ENCODE measurements around the gene GNAT2.

The GNAT2 gene

DNA sequence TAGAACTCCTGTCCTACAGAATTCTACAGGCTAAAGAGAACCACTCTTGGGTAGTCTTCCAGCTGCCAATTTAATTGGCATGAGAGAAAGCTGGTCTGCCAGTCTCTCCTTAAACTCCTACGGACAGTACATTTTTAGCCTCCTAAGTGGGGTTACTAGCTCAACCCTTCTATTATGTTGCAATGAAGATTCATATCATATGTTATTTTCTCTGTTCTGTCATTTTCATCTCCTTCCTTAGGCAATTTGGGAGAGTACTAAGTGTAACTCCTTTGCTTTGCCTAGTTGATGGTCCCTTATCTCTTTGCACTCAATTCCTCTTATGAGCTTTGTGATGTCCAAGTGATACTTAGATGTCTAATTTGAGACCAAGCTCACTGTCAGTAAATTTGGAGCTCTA, 14.0 kb downstream of the GNAT2 start:
- no peak for DNase-seq

- no peak for DNase-seq
Measured at GRCh38 chr1:109603229-109603628, 16.2 kb downstream of the GNAT2 start.

GRCh38 chr1:109598655-109599054, 20.8 kb downstream of the GNAT2 start:
- peak in 1 of 2 experiments; percentile 39 for DNase-seq

GRCh38 chr1:109598156-109598555, 21.3 kb downstream of the GNAT2 start:
- no peak for DNase-seq

- no peak for DNase-seq
Measured at GRCh38 chr1:109595531-109595930, 23.9 kb downstream of the GNAT2 start.

DNA sequence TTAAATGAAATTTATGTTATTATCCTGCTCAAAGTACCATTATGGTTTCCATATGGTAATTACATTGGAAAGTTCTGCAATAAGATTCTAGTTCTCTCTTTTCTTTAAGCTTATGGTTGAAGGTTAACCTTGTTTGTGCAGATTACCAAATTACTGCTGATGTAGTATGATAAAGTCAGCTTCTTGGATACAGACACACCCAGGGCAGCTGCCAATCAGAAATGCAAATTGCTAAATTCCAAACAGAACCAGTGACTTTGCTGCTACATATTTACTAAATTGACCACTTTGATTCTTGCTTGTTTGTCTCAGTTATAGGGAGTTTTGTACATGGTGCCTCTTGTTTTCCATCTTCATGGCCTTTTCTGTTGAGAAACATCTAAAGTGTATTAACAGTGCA, 26.5 kb downstream of the GNAT2 start:
- DNase-seq: no peak

- no peak for DNase-seq
Measured at GRCh38 chr1:109589679-109590078, 29.7 kb downstream of the GNAT2 start.

GRCh38 chr1:109589177-109589576, 30.2 kb downstream of the GNAT2 start:
- DNase-seq: no peak

- no peak for DNase-seq
Measured at GRCh38 chr1:109586055-109586454, 33.4 kb downstream of the GNAT2 start.

DNA sequence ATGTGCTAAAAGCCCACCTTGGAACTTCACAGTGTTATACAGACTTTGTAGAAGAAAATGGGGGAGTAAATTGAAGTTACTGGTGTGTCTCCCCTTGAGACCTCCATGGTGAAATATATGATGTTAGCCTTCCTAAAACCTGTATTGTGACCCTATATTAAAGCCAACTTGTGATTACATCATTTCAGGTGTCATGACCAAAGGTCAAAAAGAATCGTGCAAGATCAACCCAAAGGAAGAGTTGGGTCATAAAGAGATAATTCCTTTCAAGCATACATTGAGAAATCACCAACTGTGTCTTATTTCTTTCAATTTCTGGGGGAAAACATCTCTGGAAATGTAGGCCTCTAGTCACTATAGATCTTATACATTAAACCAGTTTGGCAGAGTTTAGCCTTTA, 34.6 kb downstream of the GNAT2 start:
- DNase-seq: no peak

- DNase-seq: no peak
Measured at GRCh38 chr1:109582021-109582420, 37.4 kb downstream of the GNAT2 start.

DNA sequence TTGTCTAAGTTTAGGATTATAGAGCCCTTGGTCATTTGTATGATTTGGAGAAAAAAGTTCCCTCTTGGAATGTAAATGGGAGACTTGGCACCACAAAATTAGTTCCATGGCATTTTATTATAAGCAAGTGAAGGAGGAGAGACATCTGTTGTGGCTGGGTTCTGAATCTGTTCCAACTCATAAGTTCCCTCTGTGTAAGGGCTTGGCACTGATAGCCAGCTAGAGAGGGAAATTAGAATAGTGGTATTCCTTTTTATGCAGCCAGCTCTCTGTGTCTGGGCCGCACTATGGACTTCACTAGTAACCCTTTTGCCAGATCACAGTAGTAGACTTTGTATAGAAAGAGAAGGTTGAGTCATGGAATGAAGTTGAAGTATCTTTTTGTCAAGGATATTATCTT, 39.9 kb downstream of the GNAT2 start:
- DNase-seq: no peak

DNA sequence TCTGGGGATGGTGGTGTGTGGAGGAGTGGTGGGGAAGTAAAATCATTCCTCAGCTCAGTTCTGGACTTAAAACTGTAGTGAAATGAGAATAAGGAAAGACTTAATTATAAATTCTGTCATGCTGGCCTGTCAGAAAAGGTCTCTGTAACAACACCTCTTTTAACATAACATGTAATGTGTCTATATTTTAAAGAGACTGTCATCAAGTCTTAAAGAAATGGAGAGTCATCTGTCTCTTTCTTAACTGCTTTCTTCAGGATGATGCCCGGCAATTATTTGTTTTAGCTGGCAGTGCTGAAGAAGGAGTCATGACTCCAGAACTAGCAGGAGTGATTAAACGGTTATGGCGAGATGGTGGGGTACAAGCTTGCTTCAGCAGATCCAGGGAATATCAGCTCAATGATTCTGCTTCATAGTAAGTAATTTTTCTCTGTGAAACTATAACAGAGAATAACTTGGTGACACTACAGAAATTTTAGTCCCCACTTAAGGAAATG, 40.4 kb downstream of the GNAT2 start:
- no peak for DNase-seq

DNA sequence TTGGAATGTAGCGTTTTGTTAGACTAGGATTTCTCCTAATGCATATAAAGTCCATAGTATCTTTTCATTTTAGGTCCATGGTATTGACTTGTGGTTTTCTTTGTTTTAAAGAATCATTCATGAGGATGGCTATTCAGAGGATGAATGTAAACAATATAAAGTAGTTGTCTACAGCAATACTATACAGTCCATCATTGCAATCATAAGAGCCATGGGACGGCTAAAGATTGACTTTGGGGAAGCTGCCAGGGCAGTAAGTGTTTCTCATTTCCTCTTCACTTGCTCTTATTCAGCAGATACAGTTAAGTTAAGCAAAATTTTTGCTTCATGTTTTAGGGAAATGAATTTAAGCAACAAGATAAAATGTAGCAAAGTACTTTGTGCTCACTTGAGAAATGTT, 45.6 kb downstream of the GNAT2 start:
- peak; percentile 44 to 51 for DNase-seq

GRCh38 chr1:109570414-109570813, 49.0 kb downstream of the GNAT2 start:
- no peak for DNase-seq

- no peak for DNase-seq
Measured at GRCh38 chr1:109569323-109569722, 50.1 kb downstream of the GNAT2 start.

GRCh38 chr1:109567877-109568672, 51.3 kb downstream of the GNAT2 start:
- DNase-seq: no peak

DNA sequence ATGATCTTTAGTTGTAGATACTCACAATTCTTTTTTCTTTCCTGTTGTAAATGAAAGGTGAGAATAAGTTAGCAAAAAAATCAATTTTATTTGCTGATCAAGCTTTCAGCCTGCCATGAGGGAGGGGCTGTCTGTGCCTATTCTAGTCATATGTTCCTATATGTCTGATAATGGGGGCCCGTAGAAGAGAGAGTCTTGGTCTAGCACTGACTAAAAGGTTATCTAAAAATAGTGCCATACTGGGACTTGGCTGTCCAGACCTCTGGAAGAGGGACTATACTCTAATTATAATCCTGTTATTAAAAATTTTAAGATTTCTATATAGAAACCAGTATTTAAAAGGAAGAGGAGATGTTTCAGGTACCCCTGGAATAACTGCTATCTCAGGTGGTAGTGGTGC, 52.4 kb downstream of the GNAT2 start:
- DNase-seq: no peak

- no peak for DNase-seq
Measured at GRCh38 chr1:109565241-109565640, 54.2 kb downstream of the GNAT2 start.

- DNase-seq: no peak
Measured at GRCh38 chr1:109564194-109564878, 55.1 kb downstream of the GNAT2 start.

DNA sequence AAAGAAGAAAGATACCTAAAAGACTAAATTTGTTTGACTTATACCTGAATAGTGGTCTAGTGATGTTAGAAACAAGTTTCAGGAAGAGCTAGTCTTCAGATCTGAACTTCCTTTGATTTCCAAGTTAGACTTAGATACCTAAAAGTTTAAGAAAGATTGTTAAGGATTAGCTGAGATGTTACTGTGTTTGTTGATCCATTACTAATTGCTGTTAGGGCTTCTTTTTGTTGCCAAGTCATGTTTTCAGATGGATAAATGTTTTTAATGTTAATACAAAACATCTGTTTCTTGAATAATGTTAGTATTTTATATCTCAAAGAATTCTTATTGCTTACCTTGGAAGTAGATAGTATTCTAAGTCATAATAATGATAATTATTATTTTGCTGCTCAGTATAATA, 59.4 kb downstream of the GNAT2 start:
- DNase-seq: no peak

- DNase-seq: no peak
Measured at GRCh38 chr1:109557520-109557919, 61.9 kb downstream of the GNAT2 start.

GRCh38 chr1:109556563-109556962, 62.9 kb downstream of the GNAT2 start:
- no peak for DNase-seq
